Heart right ventricle (tissue), 16 donors: ENCODE results near the gene COQ10B. TPM values are rescaled to one million over a fixed set of nuclear protein-coding genes. Genes with fewer than 3 reads are reported as not detected.

Source experiments
- ATAC-seq, 8 donors: fragments of 200-7000 bp; cut with Tn5 transposase; one replicate each; pipeline ENCODE4 v1.9.1; 2020; ENCODE audit warnings: mild to moderate bottlenecking in 8 of 8, moderate library complexity in 8 of 8, moderate number of reproducible peaks in 1 of 8
- DNase-seq, 2 donors: peaks; one replicate each; pipeline ENCODE4 v3.0.0-alpha.2; 2020
- H3K27ac ChIP-seq, 10 donors: fragments of 200-600 bp; sonication (generic) in 2 of 10; one replicate each; pipeline versions ENCODE4 v1.5.0 to v1.8.0; 2020 to 2022; ENCODE audit warnings: mild to moderate bottlenecking in 3 of 10
- H3K27me3 ChIP-seq, 7 donors: fragments of 200-600 bp; one replicate each; pipeline ENCODE4 v1.8.0; 2021 to 2022; ENCODE audit warnings: mild to moderate bottlenecking in 2 of 7
- H3K36me3 ChIP-seq, 9 donors: fragments of 200-600 bp; sonication (generic) in 1 of 9; one replicate each; pipeline versions ENCODE4 v1.5.0 to v1.8.0; 2020 to 2022; ENCODE audit warnings: mild to moderate bottlenecking in 2 of 9
- H3K4me1 ChIP-seq, 9 donors: fragments of 200-600 bp; sonication (generic) in 1 of 9; one replicate each; pipeline versions ENCODE4 v1.5.0 to v1.8.0; 2020 to 2022; ENCODE audit warnings: mild to moderate bottlenecking in 4 of 9
- H3K4me3 ChIP-seq, 10 donors: fragments of 200-600 bp; sonication (generic) in 2 of 10; one replicate each; pipeline versions ENCODE4 v1.5.0 to v1.8.0; 2020 to 2022; ENCODE audit warnings: mild to moderate bottlenecking in 7 of 10, moderate library complexity in 2 of 10
- H3K9me3 ChIP-seq, 11 donors: fragments of 200-600 bp in 10 of 11; sonication (generic) in 2 of 11; one replicate each; pipeline versions ENCODE4 v1.5.0 to v1.8.0; 2013 to 2022; ENCODE audit warnings: mild to moderate bottlenecking in 2 of 11, control low read depth in 1 of 11, moderate library complexity in 1 of 11
- CTCF ChIP-seq, 9 donors: fragments of 200-600 bp; sonication (generic) in 2 of 9; IDR thresholded peaks; one replicate each; pipeline versions ENCODE4 v1.5.0 to v1.8.0; 2021 to 2022; ENCODE audit warnings: antibody characterized with exemption in 9 of 9, mild to moderate bottlenecking in 5 of 9, moderate library complexity in 1 of 9
- WGBS, 2 donors: extraction: QIAGEN DNeasy Blood & Tissue Kit; methylation state at CpG; one replicate each; pipeline ENCODE4 v1.1.7; 2013; ENCODE audit warnings: inconsistent platforms in 1 of 2; 5-methylcytosine and 5-hydroxymethylcytosine counted together
- intact Hi-C, 10 donors: fragments of 100-400 bp; cut with DNase I; formaldehyde crosslinking; loops; one replicate each; pipeline versions ENCODE4 v1.11.1 to v1.14.2; 2022
- polyA plus RNA-seq, 2 donors: library from polyadenylated mRNA; stranded (reverse); fragments of 200-250 nt; gene quantifications; one replicate each; pipeline ENCODE4 v1.2.3, GENCODE V29; 2013
- total RNA-seq, 10 donors: library from RNA; stranded (reverse); fragmentation: NEBNext Ultra II Directional in 3 of 10; extraction: Animal tissue kit (Norgen Biotek cat#: 25700) in 3 of 10; gene quantifications; one replicate each; pipeline versions ENCODE4 v1.2.1 to v1.2.4, GENCODE V29; 2021 to 2023
- donor health status: Arrhythmogenic right ventricular cardiomyopathy.
- donor health status: ischemic (EF 13 %, LVEDD 7.1; RV severe dilation, severe dysfunction).
- donor health status: healthy with polysubstance abuse.
- donor health status: DM: no; HTN: yes; CAD: no.
- donor health status: DM: no; HTN: no; CAD: no.
- donor health status: ischemic (EF 25% LVEDD 6.9; RV normal size, moderate dysfunction).
- donor health status: ischemic (EF 25% LVEDD 5.7; RV mildly dilated, moderate dysfunction).
- donor health status: healthy.
- donor health status: DM: yes; HTN: yes; CAD: no.
- donor health status: Ischemic cardiomyopathy.
- donor health status: ischemic (EF 35%, LVEDD 5.7; RV mildly dilated, moderate dysfunction).
- donor health status: nonischemic (EF 11% LVEDD 7.7; RV severe dilation, severe dysfunction).
- donor health status: DM: yes; HTN: yes; CAD: no.
- donor health status: PGD.
- donor health status: ischemic (EF 29% LVEDD 5.4; RV normal size, mild dysfunction).
- donor health status: nonischemic (EF 23%, LVEDD 6.1; RV moderate dilation, normal function).

COQ10B gene
- total and polyA plus RNA-seq, 12 donors, result 19.8 to 44.1 (median 32.7) TPM

GRCh38 chr2:197414515-197414914 lies 38.8 kb upstream of the COQ10B start:
- no peaks in the 10 kb centered on the region for H3K27me3 ChIP-seq
- no peak for TF ChIP-seq CTCF (IDR thresholded peaks at IDR 0.05)
- 77 to 87% methylated on average over 2 of the region's 2 CpGs for WGBS, 2 donors
- peaks cover 0 to 11% (median 0%) of the 10 kb centered on the region in 9 donors for H3K4me1 ChIP-seq
- intact Hi-C loops, result loop anchor here in 2 of 10 donors (10.0 kb wide), 2 partner anchors 50 to 80 kb away; partner anchors contain the start of gene HSPD1 (in 1 of the 2)
- H3K27ac ChIP-seq, result no peak overlapping the region
- no peak overlapping the region for H3K4me3 ChIP-seq
- DNase-seq, result no peak
- peaks cover 0 to 100% (median 87%) of the 10 kb centered on the region in 9 donors for H3K36me3 ChIP-seq
- H3K9me3 ChIP-seq, result no peaks in the 10 kb centered on the region
- ATAC-seq, result no peak

DNA sequence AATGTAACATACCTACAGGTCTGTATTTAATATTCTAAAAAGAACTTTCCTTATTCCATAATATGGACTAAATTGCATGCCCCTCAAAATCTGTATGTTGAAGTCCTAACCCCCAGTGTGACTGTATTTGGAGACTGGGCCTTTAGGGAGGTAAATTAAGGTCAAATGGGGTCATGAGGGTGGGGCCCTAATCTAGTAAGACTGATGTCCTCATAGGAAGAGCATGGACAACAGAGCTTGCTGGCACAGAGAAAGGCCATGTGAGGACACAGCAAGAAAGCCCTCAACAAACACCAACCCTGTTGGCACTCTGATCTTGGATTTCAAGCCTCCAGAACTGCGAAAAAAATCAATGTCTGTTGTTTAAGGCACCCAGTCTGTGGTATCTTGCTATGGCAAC lies 37.1 kb upstream of the COQ10B start:
- intact Hi-C loops, result loop anchor here in 2 of 10 donors (10.0 kb wide), 2 partner anchors 49 to 79 kb away; partner anchors contain the start of gene HSPD1 (in 1 of the 2)
- peaks cover 0 to 27% (median 4%) of the 10 kb centered on the region in 9 donors for H3K4me1 ChIP-seq
- H3K9me3 ChIP-seq, result no peaks in the 10 kb centered on the region
- H3K27ac ChIP-seq, result no peak overlapping the region
- ATAC-seq (no peak), DNase-seq (no peak)
- no peak overlapping the region for H3K4me3 ChIP-seq
- peaks cover 0 to 100% (median 72%) of the 10 kb centered on the region in 9 donors for H3K36me3 ChIP-seq
- 94 to 96% methylated on average over 1 of the region's 1 CpG for WGBS, 2 donors
- TF ChIP-seq CTCF (IDR thresholded peaks at IDR 0.05), result no peak
- no peaks in the 10 kb centered on the region for H3K27me3 ChIP-seq

DNA sequence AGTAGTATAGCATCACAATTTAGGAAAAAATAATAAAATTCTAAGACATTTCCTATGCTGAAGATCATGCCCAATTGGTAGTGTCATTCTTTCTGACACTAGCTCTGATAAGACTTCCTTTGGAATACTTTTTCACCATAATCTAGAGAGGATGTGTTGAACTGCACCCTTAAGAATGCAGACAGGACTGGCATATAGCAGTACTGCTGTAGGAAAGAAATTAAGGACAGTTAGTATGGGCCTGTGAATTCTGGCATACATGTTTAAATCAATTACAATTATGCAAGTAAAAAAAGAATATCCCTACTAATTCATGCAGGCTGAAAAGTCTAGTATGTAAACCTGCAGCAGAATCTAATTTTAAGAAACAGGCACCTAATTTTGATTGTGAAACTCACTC lies 33.9 kb upstream of the COQ10B start:
- H3K4me3 ChIP-seq, result no peak overlapping the region
- no peaks in the 10 kb centered on the region for H3K9me3 ChIP-seq
- DNase-seq (no peak), ATAC-seq (no peak)
- peaks cover 0 to 100% (median 60%) of the 10 kb centered on the region in 9 donors for H3K36me3 ChIP-seq
- H3K27ac ChIP-seq, result no peak overlapping the region
- no peaks in the 10 kb centered on the region for H3K27me3 ChIP-seq
- intact Hi-C loops, result loop anchor here in 2 of 10 donors (10.0 kb wide), 2 partner anchors 45 to 75 kb away; partner anchors contain the start of gene HSPD1 (in 1 of the 2)
- TF ChIP-seq CTCF (IDR thresholded peaks at IDR 0.05), result no peak
- H3K4me1 ChIP-seq, result peaks cover 3 to 56% (median 13%) of the 10 kb centered on the region in 9 donors

DNA sequence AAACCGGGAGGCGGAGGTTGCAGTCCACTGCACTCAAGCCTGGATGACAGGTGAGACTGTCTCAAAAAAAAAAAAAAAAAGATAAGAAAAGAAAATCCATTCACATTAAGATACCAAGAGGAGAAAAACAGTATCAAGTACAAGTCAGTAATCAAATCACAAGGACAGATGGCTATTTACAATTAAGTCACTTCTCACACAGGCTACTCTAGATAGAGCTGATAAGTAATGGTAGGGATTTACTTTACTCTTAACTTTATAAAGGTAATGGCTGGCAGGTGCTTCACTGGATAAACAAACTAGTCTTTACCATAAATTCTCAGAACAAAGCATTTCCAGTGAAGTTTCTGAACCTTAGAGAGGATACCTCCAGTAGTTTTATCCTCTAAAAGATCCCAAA lies 30.0 kb upstream of the COQ10B start:
- Histone ChIP-seq H3K4me3 (no peak overlapping the region), H3K27ac (no peak overlapping the region), H3K27me3 (no peaks in the 10 kb centered on the region), H3K36me3 (peaks cover 0 to 69% (median 26%) of the 10 kb centered on the region in 9 donors), H3K4me1 (peaks cover 3 to 86% (median 47%) of the 10 kb centered on the region in 9 donors), H3K9me3 (no peaks in the 10 kb centered on the region)
- TF ChIP-seq CTCF (IDR thresholded peaks at IDR 0.05), result no peak
- DNase-seq, result no peak
- ATAC-seq, result no peak
- intact Hi-C loops, result no loop called here
- 89 to 91% methylated on average over 2 of the region's 2 CpGs for WGBS, 2 donors
